ENCODE measurements around the gene PPFIA4. TPM values are rescaled to one million over a fixed set of nuclear protein-coding genes. Genes with fewer than 3 reads are reported as not detected.

Gene PPFIA4
- total and polyA plus RNA-seq, 2 donors (not counting 3 experiments of a cell fraction or from before 2014, with no cell fraction given) = 0.17 to 0.22 TPM

DNA sequence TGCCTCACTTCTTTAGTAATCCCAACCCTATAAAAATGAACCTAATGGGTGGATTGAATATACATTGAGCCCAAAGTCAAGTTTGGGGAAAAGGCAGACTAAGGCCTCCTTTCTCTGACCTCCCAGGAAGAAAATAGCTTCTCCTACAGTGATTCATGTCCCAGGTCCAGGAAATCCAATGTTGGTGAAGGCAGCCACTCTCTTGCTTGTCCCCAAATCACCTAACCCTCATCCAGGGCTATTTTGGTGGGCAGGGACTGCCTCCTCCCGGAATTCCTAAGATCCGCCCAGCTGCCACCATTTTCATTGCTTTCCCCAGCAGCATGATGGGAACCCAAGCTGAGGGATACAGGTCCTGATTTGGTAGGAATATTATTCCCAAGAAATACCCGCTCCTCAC is 51.1 kb downstream of the PPFIA4 start:
- dilution Hi-C loops (cut with MboI; ENCODE audit: extremely low pct_ligation_motif_present, low sequenced_read_pairs) (no loop called here), intact Hi-C loops (cut with micrococcal nuclease) (no loop called here)
- Histone ChIP-seq H3K4me2 (ENCODE audit: insufficient read depth, low read length) (no peak overlapping the region), H3K9me1 (replicated peaks; ENCODE audit: control insufficient read depth, extremely low read depth, insufficient read depth, low read length) (no peaks in the 10 kb centered on the region), H2AFZ (ENCODE audit: low read depth, low read length) (no peak overlapping the region), H3K36me3 (ENCODE audit: control insufficient read depth in 2 of 2, extremely low read depth in 1 of 2, insufficient read depth in 2 of 2, low read length in 2 of 2) (no peaks in the 10 kb centered on the region), H3K9ac (replicated peaks; ENCODE audit: extremely low read depth, insufficient read depth, low read length) (no peak overlapping the region), H4K20me1 (replicated peaks; ENCODE audit: control insufficient read depth, extremely low read depth, insufficient read depth, low read length) (no peaks in the 10 kb centered on the region), H3K79me2 (ENCODE audit: control insufficient read depth, insufficient read depth, low read length) (no peaks in the 10 kb centered on the region), H3K4me3 (replicated peaks in 1 of 3; ENCODE audit: insufficient read depth in 1 of 3, low read depth in 1 of 3, low read length in 3 of 3) (no peak overlapping the region), H3K4me1 (ENCODE audit: control insufficient read depth, extremely low read depth, insufficient read depth, low read length) (no peaks in the 10 kb centered on the region), H3K27ac (ENCODE audit: insufficient read depth, low read depth, low read length) (no peak overlapping the region), H3K9me3 (replicated peaks; ENCODE audit: control insufficient read depth, insufficient read depth, low read length) (no peaks in the 10 kb centered on the region), H3K27me3 (ENCODE audit: control insufficient read depth in 2 of 2, insufficient read depth in 2 of 2, low read length in 2 of 2) (peaks cover 45 to 61% of the 10 kb centered on the region in 2 experiments)
- no peak for DNase-seq (ENCODE audit: low read depth, low spot score)
- ChIA-PET CTCF (interaction anchor here (1.0 to 2.3 kb wide), 4 partner anchors 8 to 190 kb away, joined by 3 to 7 read pairs (median 4); partner anchors contain the start of gene MYOG), POLR2A (no interaction called here)
- FAIRE-seq = no peak
- TF ChIP-seq POLR2A (IDR thresholded peaks at IDR 0.05; ENCODE audit: low read depth, low read length) (no peak), EZH2 (IDR thresholded peaks at IDR 0.05; ENCODE audit: borderline replicate concordance, low read depth, low read length, severe bottlenecking) (no peak), FOS (IDR thresholded peaks at IDR 0.05; ENCODE audit: borderline replicate concordance, insufficient read depth, low read length) (no peak), JUN (IDR thresholded peaks at IDR 0.05; ENCODE audit: borderline replicate concordance, insufficient read depth, insufficient read length, low read depth) (no peak), MYC (IDR thresholded peaks at IDR 0.05; ENCODE audit: low read depth, low read length) (no peak), POLR2AphosphoS5 (IDR thresholded peaks at IDR 0.05; ENCODE audit: insufficient read depth, low read depth, low read length) (no peak), GATA2 (IDR thresholded peaks at IDR 0.05; ENCODE audit: insufficient read depth, insufficient read length, low read depth, low read length) (no peak)
- TF ChIP-seq, protein P1, sequence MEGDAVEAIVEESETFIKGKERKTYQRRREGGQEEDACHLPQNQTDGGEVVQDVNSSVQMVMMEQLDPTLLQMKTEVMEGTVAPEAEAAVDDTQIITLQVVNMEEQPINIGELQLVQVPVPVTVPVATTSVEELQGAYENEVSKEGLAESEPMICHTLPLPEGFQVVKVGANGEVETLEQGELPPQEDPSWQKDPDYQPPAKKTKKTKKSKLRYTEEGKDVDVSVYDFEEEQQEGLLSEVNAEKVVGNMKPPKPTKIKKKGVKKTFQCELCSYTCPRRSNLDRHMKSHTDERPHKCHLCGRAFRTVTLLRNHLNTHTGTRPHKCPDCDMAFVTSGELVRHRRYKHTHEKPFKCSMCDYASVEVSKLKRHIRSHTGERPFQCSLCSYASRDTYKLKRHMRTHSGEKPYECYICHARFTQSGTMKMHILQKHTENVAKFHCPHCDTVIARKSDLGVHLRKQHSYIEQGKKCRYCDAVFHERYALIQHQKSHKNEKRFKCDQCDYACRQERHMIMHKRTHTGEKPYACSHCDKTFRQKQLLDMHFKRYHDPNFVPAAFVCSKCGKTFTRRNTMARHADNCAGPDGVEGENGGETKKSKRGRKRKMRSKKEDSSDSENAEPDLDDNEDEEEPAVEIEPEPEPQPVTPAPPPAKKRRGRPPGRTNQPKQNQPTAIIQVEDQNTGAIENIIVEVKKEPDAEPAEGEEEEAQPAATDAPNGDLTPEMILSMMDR (IDR thresholded peaks at IDR 0.05; ENCODE audit: extremely low read depth in 1 of 2, insufficient read depth in 1 of 2, low read depth in 1 of 2, low read length in 2 of 2) = no peak
- TF ChIP-seq, protein P2, sequence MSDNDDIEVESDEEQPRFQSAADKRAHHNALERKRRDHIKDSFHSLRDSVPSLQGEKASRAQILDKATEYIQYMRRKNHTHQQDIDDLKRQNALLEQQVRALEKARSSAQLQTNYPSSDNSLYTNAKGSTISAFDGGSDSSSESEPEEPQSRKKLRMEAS (IDR thresholded peaks at IDR 0.05; ENCODE audit: insufficient read depth, insufficient read length) = no peak
- no TSS peak for BruUV-seq (replicated peaks)

Data from endothelial cell of umbilical vein (primary cell).